HG03378 (cell line): Measurements from ENCODE around the gene AGO1.
"Not testable (repeated sequence)": the region's sequence is repeated elsewhere in the genome, so short reads cannot be mapped to it uniquely, and the experiment has no call there.

Source experiments
- ATAC-seq: cut with Tn5 transposase; IDR thresholded peaks from one replicate; pipeline ENCODE4 v1.9.1; 2021; ENCODE audit warnings: mild to moderate bottlenecking, moderate library complexity; ENCODE audit not compliant: unreplicated experiment

Gene AGO1

DNA sequence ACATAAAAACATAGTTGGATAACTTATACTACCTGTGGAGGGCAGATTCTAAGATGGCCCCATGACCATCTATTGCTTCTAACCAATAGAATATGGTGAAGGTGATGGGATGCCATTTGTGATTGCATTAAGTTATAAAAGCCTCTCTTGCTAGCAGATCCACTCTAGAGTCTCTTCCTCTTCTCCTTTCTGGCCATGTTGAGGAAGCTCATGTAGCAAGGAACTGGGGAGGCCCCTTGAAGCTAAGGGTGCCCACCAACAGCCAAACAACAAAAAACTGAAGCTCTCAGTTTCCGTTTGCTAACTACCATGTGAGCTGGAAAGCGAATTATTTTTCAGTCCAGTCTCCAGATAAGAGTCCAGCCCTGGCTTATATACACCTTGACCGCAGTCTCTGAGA, 16.0 kb upstream of the AGO1 start:
- ATAC-seq: no peak

DNA sequence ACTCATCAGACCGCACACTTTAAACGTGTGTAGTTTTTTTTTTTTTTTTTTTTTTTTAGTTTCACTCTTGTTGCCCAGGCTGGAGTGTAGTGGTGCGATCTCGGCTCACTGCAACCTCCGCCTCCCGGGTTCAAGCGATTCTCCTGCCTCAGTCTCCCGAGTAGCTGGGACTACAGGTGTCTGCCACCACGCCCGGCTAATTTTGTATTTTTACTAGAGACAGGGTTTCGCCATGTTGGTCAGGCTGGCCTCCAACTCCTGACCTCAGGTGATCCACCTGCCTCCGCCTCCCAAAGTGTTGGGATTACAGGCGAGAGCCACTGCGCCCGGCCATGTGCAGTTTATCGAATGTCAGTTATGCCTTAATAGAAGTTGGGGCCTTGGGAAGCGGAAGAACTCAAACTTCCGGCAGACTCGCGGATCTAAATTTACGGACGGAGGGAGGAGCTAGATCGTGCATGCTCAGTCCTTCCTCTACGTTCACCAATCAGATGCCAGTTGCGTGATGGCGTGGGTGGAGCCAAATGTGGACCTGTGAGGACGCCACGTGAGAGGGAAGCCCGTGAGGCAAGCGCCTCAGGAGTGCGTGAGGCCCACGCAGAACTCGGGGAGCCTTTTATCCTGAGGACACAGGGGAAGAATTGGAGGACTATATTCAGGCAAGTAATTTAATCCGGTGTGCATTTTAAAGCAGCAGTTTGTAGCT, 13.6 kb upstream of the AGO1 start:
- not testable (repeated sequence) for ATAC-seq

GRCh38 chr1:35870651-35871309, 12.2 kb upstream of the AGO1 start:
- no peak for ATAC-seq

DNA sequence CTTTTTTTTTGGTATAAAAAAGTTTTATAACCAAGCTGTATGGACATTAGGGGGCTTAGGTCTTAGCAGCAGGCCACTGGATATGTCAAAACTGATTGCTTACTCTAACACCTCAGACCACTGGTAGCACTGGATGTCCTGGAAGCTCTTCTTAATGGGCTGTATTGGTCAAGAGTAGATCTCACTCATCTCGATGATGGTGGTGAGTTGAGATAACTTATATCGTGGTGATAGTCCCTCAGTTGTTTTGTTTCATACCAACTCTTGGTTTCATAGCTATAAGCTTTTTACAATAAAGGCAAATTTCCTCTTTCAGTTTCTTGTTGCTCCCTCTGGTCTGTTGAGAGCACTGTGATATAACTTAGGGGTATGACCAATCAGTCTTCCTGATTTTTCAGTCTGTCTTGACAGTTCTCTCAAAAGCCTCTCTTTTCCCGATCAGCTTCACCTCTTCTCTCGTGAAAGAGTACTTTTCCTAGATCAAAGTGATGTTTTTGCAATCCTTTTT, 9.7 kb upstream of the AGO1 start:
- no peak for ATAC-seq

GRCh38 chr1:35874115-35874514, 8.9 kb upstream of the AGO1 start:
- not testable (repeated sequence) for ATAC-seq

- ATAC-seq: no peak
Measured at GRCh38 chr1:35876988-35877387, 6.0 kb upstream of the AGO1 start.

DNA sequence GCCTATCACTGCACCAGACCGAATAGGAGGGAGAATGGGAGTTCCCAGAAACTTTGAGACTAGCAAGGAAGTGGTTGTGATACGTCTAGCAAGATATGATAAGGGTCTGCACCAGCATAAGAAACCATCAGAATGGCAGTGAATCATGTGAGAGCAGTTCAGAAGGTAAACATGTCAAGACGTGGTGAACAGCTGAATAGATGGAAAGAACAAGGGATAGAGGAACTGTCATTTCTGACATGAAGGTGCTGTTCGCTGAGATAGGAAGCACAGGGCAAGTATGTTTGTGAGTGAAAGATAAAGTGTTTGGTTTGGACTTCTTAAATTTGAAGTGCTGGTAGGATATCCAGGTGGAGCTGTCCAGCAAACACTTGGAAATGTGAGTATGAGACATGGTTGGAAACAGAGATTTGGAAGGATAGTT, 1.1 kb upstream of the AGO1 start:
- ATAC-seq: no peak

DNA sequence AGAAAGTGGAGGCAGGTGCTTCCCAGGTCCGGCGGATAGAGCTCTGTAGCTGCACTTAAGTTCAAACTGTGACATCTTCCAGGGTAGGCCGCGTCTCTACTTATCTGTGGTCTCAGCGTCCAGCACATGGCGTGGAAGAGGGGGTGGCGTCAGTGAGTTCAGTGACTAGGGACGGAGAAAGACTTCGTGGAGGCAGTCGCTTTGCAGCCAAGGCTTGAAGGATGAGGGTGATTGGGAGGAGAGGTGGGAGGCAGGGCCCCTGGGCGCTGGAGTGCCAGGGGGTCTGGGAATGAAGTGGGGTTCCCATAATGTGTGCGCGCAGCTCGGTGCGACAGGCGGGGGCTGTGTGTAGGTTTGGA, 444 bp upstream of the AGO1 start:
- no peak for ATAC-seq

DNA sequence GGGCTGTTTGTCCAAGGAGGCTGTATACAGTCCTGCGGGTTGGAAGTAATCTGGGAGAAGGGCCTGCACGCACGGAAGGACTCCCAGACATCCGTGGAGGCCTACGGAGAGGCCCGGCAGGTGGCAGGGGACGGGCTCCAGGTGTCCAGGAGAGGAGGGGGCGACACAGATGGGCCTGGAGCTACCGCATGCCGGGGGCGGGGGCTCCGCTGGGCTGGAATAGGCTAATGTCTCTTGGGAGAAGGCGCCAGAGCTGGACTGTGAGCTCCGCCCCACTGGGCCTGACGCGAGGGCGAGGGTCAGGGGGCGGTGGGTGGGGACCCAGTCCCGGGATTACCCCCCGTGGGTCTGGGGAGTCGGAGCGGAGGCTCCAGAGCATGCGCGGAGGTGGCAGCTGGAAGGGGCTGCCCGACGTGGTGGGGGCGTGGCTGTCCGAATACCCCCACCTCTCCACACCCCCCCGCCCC, 659 bp downstream of the AGO1 start:
- peak; percentile 2 for ATAC-seq

DNA sequence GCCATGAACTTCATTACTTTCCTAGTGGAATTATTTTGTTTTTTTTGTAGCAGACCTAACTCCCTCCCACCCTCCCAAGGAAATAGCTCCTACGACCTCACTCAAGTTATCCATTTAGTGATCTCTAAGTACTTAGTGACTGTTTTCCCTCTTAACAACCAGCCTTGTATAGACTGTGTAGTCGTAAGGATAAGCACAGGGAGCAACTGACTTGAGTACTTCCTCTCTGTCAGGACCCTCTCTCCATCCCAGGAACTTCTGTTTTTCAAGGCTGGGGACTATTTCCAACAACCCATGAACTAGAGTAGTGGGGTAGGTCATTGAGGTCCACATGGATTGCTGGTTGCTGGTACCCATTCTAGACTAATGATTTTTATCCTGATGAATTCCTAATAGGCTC, 1.9 kb downstream of the AGO1 start:
- ATAC-seq: no peak

GRCh38 chr1:35885961-35886558, 3.1 kb downstream of the AGO1 start:
- no peak for ATAC-seq

DNA sequence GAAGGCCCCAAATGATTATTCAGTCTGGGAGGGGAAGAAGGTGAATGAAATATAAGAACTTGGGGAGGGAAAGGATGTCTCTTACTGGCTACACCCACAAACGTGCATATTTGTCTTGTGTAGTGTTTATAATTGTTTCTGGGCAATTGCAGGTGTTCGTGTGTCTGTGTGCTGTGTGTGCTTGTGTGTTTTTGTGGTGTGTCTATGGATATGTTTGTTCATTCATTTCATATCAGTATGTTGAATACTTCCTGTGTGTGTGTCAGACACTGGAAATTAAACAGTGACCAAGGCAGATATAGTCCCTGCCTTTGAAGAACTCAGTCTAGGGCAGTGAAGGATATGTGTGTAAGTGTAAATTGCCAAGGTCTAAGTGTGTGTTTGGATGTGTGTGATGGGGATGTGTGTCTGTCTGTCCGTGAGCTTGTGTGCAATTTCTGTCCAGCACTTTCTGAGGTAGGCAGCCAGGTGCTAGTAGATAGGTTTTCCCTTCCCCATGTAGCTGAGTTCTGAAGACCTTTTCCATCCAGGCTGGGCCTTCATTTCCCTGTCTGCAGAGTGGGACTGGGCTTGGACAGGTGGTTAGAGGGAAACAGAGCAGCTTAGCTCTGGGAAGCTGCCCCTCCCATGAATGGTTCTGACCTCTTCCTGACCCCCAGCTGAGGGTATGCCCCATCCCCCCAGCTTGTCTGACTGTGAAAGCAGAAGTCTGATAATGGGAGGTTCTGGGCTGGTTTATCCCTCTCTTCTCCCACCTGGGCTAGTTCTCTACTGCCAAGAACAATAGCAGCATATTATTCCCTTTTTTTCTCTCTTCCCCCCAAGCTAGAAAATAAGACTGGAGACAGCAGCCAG, 3.8 kb downstream of the AGO1 start:
- no peak for ATAC-seq

DNA sequence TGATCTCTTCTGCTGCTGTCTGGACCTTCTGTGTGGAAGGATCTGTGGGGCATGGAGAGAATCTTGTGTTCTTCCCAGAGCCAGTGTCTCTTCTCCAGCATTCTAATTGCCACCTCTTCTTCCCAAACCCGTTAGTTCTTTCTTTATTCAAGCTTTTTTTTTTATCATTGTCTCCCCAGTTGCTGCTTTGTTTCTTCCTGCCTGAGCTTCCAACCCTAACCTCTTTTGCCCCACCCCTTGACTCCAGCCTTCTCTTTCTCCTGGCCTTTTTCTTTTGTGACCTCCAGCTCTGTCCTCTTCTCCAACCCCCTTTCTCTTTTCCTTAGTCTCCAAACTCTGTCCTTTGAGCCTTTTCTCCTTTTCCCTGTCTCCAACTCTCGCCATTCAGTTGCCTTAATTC, 4.5 kb downstream of the AGO1 start:
- no peak for ATAC-seq

GRCh38 chr1:35888255-35888654, 5.2 kb downstream of the AGO1 start:
- ATAC-seq: no peak

GRCh38 chr1:35888981-35889380, 6.0 kb downstream of the AGO1 start:
- not testable (repeated sequence) for ATAC-seq

GRCh38 chr1:35893051-35893879, 10.3 kb downstream of the AGO1 start:
- no peak for ATAC-seq

GRCh38 chr1:35894183-35894582, 11.2 kb downstream of the AGO1 start:
- ATAC-seq: peak; percentile 78

GRCh38 chr1:35894656-35895055, 11.6 kb downstream of the AGO1 start:
- ATAC-seq: no peak

DNA sequence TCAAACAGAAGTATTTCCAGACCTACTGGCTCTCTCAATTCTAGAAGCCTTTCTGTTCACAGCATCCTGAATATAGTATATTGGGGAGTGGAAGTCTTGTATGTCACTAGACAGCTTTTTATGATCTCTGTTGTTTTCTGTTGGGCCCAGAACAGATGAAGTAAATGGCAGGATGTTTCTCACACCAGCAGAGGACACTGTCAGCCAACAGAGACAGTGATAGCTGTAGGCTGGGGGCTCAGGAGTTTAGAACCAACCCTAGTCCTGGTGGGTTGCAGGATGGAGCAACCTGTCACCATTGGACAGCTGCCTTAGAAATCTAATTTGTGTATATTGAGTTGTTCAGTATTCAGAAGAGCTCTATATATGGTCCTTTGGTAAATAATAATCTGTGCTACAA, 16.9 kb downstream of the AGO1 start:
- ATAC-seq: no peak

- ATAC-seq: no peak
Measured at GRCh38 chr1:35901235-35901634, 18.2 kb downstream of the AGO1 start.
